ENCODE data around the gene EPB41.

GRCh38 chr1:29129916-29130315 lies 215.5 kb downstream of the EPB41 start:
- TF ChIP-seq CTCF (IDR thresholded peaks at IDR 0.05) (no peak), EP300 (IDR thresholded peaks at IDR 0.05) (no peak)
